PC-9 (cell line): ENCODE data around the gene C3. TPM values are rescaled to one million over a fixed set of nuclear protein-coding genes. Genes with fewer than 3 reads are reported as not detected.

Source experiments
- BruUV-seq: library from RNA; stranded (reverse); fragments of 400-500 nt; replicated peaks from 2 replicates; lab custom pipeline; 2021; lab: Mats Ljungman, UMichigan
- CTCF ChIA-PET: fragments of 300-600 bp; sonication (Branson Sonifier 250); formaldehyde crosslinking; loops from one replicate; lab custom pipeline; 2022; ENCODE audit warnings: antibody characterized with exemption; lab: Charles Lee
- POLR2A ChIA-PET: fragments of 300-600 bp; sonication (Branson Sonifier 250); formaldehyde crosslinking; loops from one replicate; lab custom pipeline; 2022; ENCODE audit warnings: antibody characterized with exemption; ENCODE audit not compliant: unreplicated experiment; lab: Charles Lee
- DNase-seq, 2 experiments: peaks; one replicate each; pipeline versions ENCODE4 v3.0.0 to v3.0.0-alpha.2; 2015 to 2022; ENCODE audit warnings: mixed read lengths in 1 of 2
- H2AFZ ChIP-seq: fragments of 200-600 bp; sonication (generic); 2 replicates; pipeline ENCODE4 v1.8.1; 2017; ENCODE audit warnings: antibody characterized with exemption
- H3F3A ChIP-seq: fragments of 200-600 bp; sonication (generic); 2 replicates; pipeline ENCODE4 v1.8.1; 2017; ENCODE audit warnings: antibody characterized with exemption, mild to moderate bottlenecking, low read depth; ENCODE audit not compliant: insufficient read depth
- H3K27ac ChIP-seq: fragments of 200-600 bp; sonication (generic); 2 replicates; pipeline ENCODE4 v1.6.1; 2016; ENCODE audit warnings: mixed run types
- H3K27me3 ChIP-seq: fragments of 200-600 bp; sonication (generic); 2 replicates; pipeline ENCODE4 v1.6.1; 2016; ENCODE audit warnings: low read depth, mixed run types; ENCODE audit not compliant: insufficient read depth
- H3K36me3 ChIP-seq: fragments of 200-600 bp; sonication (generic); 2 replicates; pipeline ENCODE4 v1.6.1; 2016; ENCODE audit warnings: low read depth, mixed run types
- H3K4me1 ChIP-seq: fragments of 200-600 bp; sonication (generic); replicated peaks from 2 replicates; pipeline ENCODE4 v1.6.1; 2016; ENCODE audit warnings: mixed run types; ENCODE audit not compliant: insufficient read depth
- H3K4me2 ChIP-seq: fragments of 200-600 bp; sonication (generic); 2 replicates; pipeline ENCODE4 v1.6.1; 2017; ENCODE audit warnings: mixed run types
- H3K4me3 ChIP-seq: fragments of 200-600 bp; sonication (generic); 2 replicates; pipeline ENCODE4 v1.6.1; 2016; ENCODE audit warnings: mixed run types
- H3K79me2 ChIP-seq: fragments of 200-600 bp; sonication (generic); 2 replicates; pipeline ENCODE4 v1.6.1; 2017; ENCODE audit warnings: low read depth, mixed run types
- H3K9me2 ChIP-seq: fragments of 200-600 bp; sonication (generic); 2 replicates; pipeline ENCODE4 v1.8.1; 2017; ENCODE audit warnings: mild to moderate bottlenecking; ENCODE audit not compliant: insufficient read depth
- H3K9me3 ChIP-seq: fragments of 200-600 bp; sonication (generic); 2 replicates; pipeline ENCODE4 v1.8.1; 2016; ENCODE audit warnings: low read depth; ENCODE audit not compliant: insufficient read depth
- H4K20me1 ChIP-seq: fragments of 200-600 bp; sonication (generic); 2 replicates; pipeline ENCODE4 v1.8.1; 2017; ENCODE audit not compliant: insufficient read depth
- EZH2 ChIP-seq: fragments of 200-600 bp; sonication (generic); IDR thresholded peaks from 2 replicates; pipeline ENCODE4 v1.8.0; 2017; ENCODE audit warnings: antibody characterized with exemption, low read depth
- intact Hi-C: fragments of 100-400 bp; cut with micrococcal nuclease; formaldehyde crosslinking; loops from one replicate; pipeline ENCODE4 v1.10.0; 2022; ENCODE audit not compliant: unreplicated experiment
- total RNA-seq: library from RNA; stranded (reverse); gene quantifications from 2 replicates; pipeline ENCODE4 v1.2.3, GENCODE V29; 2021
- TF ChIP-seq, protein P1 (sequence below): fragments of 200-600 bp; sonication (generic); conservative IDR thresholded peaks from 2 replicates; pipeline ENCODE4 v1.6.1; 2017; ENCODE audit warnings: mixed run types, antibody characterized with exemption, mild to moderate bottlenecking, moderate library complexity

The C3 gene
- total RNA-seq, 1 experiment from 2014 or later = 130 TPM

DNA sequence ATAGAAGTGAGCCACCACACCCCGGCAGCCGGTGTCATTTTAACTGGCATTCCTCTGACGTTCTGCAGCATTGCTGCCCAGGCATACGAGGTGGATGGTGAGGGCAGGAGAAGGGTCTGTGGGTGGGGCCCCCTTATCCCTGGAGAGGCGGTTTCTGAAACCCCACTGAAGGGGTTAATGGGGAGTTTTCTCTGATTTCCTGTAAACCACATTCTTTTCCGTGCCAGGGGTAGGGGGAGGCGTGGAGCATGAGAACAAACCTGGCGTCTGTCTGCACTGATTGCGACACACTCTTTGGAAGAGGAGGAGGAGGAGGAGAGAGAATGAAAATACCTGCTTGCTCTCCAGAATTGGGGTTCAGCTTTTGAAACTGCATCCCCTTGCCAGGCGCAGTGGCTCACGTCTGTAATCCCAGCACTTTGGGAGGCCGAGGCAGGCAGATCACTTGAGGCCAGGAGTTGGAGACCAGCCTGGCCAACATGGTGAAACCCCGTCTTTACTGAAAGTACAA is 2.7 kb upstream of the C3 start:
- Histone ChIP-seq H3K9me2 (no peaks in the 10 kb centered on the region), H3K4me1 (peaks cover 47% of the 10 kb centered on the region), H3K9me3 (no peaks in the 10 kb centered on the region), H3F3A (peaks cover 26% of the 10 kb centered on the region), H2AFZ (no peak overlapping the region), H3K27me3 (no peaks in the 10 kb centered on the region), H3K79me2 (peaks cover 15% of the 10 kb centered on the region), H4K20me1 (no peaks in the 10 kb centered on the region), H3K4me3 (no peak overlapping the region), H3K4me2 (peak overlapping the region; percentile 60), H3K36me3 (no peaks in the 10 kb centered on the region), H3K27ac (peak overlapping the region; percentile 68)
- TF ChIP-seq, protein P1, sequence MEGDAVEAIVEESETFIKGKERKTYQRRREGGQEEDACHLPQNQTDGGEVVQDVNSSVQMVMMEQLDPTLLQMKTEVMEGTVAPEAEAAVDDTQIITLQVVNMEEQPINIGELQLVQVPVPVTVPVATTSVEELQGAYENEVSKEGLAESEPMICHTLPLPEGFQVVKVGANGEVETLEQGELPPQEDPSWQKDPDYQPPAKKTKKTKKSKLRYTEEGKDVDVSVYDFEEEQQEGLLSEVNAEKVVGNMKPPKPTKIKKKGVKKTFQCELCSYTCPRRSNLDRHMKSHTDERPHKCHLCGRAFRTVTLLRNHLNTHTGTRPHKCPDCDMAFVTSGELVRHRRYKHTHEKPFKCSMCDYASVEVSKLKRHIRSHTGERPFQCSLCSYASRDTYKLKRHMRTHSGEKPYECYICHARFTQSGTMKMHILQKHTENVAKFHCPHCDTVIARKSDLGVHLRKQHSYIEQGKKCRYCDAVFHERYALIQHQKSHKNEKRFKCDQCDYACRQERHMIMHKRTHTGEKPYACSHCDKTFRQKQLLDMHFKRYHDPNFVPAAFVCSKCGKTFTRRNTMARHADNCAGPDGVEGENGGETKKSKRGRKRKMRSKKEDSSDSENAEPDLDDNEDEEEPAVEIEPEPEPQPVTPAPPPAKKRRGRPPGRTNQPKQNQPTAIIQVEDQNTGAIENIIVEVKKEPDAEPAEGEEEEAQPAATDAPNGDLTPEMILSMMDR = no peak
- no peak for TF ChIP-seq EZH2
- BruUV-seq = TSS peak; percentile 24
- CTCF ChIA-PET = no interaction called here
- DNase-seq = peak; percentile 65 to 70
- intact Hi-C loops = no loop called here
- POLR2A ChIA-PET = no interaction called here

DNA sequence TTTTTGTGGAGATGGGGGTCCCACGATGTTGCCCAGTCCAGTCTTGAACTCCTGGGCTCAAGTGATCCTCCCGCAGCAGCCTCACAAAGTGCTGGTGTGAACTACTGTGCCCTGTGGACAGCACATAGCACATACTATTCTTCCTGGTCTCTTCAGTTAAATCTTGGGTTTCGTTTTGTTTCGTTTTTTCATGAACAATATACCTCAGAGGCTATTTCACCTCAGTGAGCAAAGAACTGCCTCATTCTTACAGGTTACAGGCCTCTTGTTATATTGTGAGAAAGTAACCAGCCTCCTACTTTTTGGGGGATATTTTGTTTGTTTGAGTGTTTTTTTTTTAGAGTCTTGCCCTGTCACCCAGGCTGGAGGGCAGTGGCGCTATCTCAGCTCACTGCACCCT is 1.3 kb upstream of the C3 start:
- POLR2A ChIA-PET = interaction anchor here (0.9 to 1.5 kb wide), 2 partner anchors 16 to 44 kb away, joined by 4 read pairs; partner anchors contain the start of gene GPR108
- Histone ChIP-seq H3K4me1 (peaks cover 47% of the 10 kb centered on the region), H4K20me1 (no peaks in the 10 kb centered on the region), H3K4me2 (no peak overlapping the region; the same call in 1 of the 2 replicates), H3K27ac (peak overlapping the region; percentile 77), H3K9me3 (no peaks in the 10 kb centered on the region), H3K9me2 (no peaks in the 10 kb centered on the region), H3K4me3 (no peak overlapping the region), H2AFZ (no peak overlapping the region), H3K27me3 (no peaks in the 10 kb centered on the region), H3F3A (peaks cover 30% of the 10 kb centered on the region), H3K79me2 (peaks cover 15% of the 10 kb centered on the region), H3K36me3 (no peaks in the 10 kb centered on the region)
- TF ChIP-seq EZH2 = no peak
- TF ChIP-seq, protein P1 = no peak
- BruUV-seq = no TSS peak
- DNase-seq = no peak
- intact Hi-C loops = no loop called here
- CTCF ChIA-PET = no interaction called here

GRCh38 chr19:6721138-6721474 is 656 bp upstream of the C3 start:
- no peaks in the 10 kb centered on the region for H3K36me3 ChIP-seq
- H3K4me1 ChIP-seq = peaks cover 47% of the 10 kb centered on the region
- BruUV-seq = no TSS peak
- no peak for TF ChIP-seq EZH2
- TF ChIP-seq, protein P1 = no peak
- no peaks in the 10 kb centered on the region for H3K9me3 ChIP-seq
- ChIA-PET CTCF (interaction anchor here (0.7 kb wide), 1 partner anchor 16 kb away, joined by 12 read pairs; no protein-coding TSS in a partner anchor), POLR2A (interaction anchor here (0.6 to 1.5 kb wide), 2 partner anchors 16 to 31 kb away, joined by 4 to 15 read pairs; partner anchors contain the start of gene GPR108)
- H3K4me2 ChIP-seq = peak overlapping the region; percentile 96
- no peak overlapping the region for H2AFZ ChIP-seq
- intact Hi-C loops = no loop called here
- peak overlapping the region; percentile 77 for H3K27ac ChIP-seq
- no peaks in the 10 kb centered on the region for H3K27me3 ChIP-seq
- H3K79me2 ChIP-seq = peaks cover 15% of the 10 kb centered on the region
- H3K9me2 ChIP-seq = no peaks in the 10 kb centered on the region
- DNase-seq = no peak
- peaks cover 30% of the 10 kb centered on the region for H3F3A ChIP-seq
- no peak overlapping the region for H3K4me3 ChIP-seq
- H4K20me1 ChIP-seq = no peaks in the 10 kb centered on the region
